H1 (cell line): Measurements from ENCODE around the gene CBX2. TPM values are rescaled to one million over a fixed set of nuclear protein-coding genes. Genes with fewer than 3 reads are reported as not detected.

Source experiments
- CTCF ChIA-PET: fragments of 300-600 bp; sonication (Branson Sonifier 250); formaldehyde crosslinking; loops from one replicate; lab custom pipeline; 2021; ENCODE audit not compliant: partially characterized antibody; lab: Charles Lee
- POLR2A ChIA-PET: fragments of 300-600 bp; sonication (Branson Sonifier 250); formaldehyde crosslinking; loops from one replicate; lab custom pipeline; 2021; ENCODE audit warnings: inconsistent platforms; ENCODE audit not compliant: partially characterized antibody; lab: Charles Lee
- DNase-seq, 2 experiments: peaks; one replicate each; pipeline versions ENCODE4 v3.0.0 to v3.0.0-alpha.2; 2010 to 2022; ENCODE audit warnings: low spot score in 2 of 2, low read depth in 1 of 2, mixed read lengths in 1 of 2
- FAIRE-seq: peaks from 2 replicates; lab custom pipeline; 2011; peaks lifted over from hg19 to GRCh38; lab: Jason Lieb, UNC
- H2AFZ ChIP-seq: 2 replicates; pipeline ENCODE4 v1.8.1; 2012; ENCODE audit warnings: low read length, inconsistent platforms
- H2AK5ac ChIP-seq: 2 replicates; pipeline ENCODE4 v1.6.1; 2013; ENCODE audit warnings: low read depth, low read length
- H2BK120ac ChIP-seq: replicated peaks from 2 replicates; pipeline ENCODE3; 2013; ENCODE audit warnings: low read depth, low read length, inconsistent platforms
- H2BK12ac ChIP-seq: 2 replicates; pipeline ENCODE4 v1.6.1; 2013; ENCODE audit warnings: low read depth, low read length
- H2BK15ac ChIP-seq: 2 replicates; pipeline ENCODE4 v1.6.1; 2013; ENCODE audit warnings: low read length
- H2BK20ac ChIP-seq: 2 replicates; pipeline ENCODE4 v1.6.1; 2013; ENCODE audit warnings: low read length
- H2BK5ac ChIP-seq: 2 replicates; pipeline ENCODE4 v1.6.1; 2013; ENCODE audit warnings: low read depth, low read length
- H3K14ac ChIP-seq: 2 replicates; pipeline ENCODE4 v1.6.1; 2013; ENCODE audit warnings: inconsistent platforms; ENCODE audit not compliant: insufficient read length
- H3K18ac ChIP-seq: 2 replicates; pipeline ENCODE4 v1.6.1; 2013; ENCODE audit warnings: low read length; ENCODE audit errors: extremely low read depth
- H3K23ac ChIP-seq: 2 replicates; pipeline ENCODE4 v1.6.1; 2013; ENCODE audit warnings: inconsistent platforms; ENCODE audit not compliant: insufficient read length
- H3K23me2 ChIP-seq: 2 replicates; pipeline ENCODE4 v1.6.1; 2013; ENCODE audit warnings: low read depth, low read length
- H3K27ac ChIP-seq: 2 replicates; pipeline ENCODE4 v1.6.1; 2011; ENCODE audit warnings: low read depth, low read length, inconsistent platforms
- H3K27me3 ChIP-seq, 4 experiments: replicated peaks in 1 of 4; 1 replicate in 1 of 4; 2 replicates in 3 of 4; pipeline versions ENCODE4 v1.6.1 to v1.8.1; 2011 to 2013; ENCODE audit warnings: low read length in 3 of 4, mild to moderate bottlenecking in 3 of 4, inconsistent platforms in 2 of 4, mixed read lengths in 2 of 4, moderate library complexity in 1 of 4; ENCODE audit not compliant: control insufficient read depth in 3 of 4, insufficient read depth in 3 of 4; ENCODE audit errors: extremely low read depth in 1 of 4
- H3K36me3 ChIP-seq, 4 experiments: 2 replicates each; pipeline versions ENCODE4 v1.6.1 to v1.8.1; 2011 to 2013; ENCODE audit warnings: mild to moderate bottlenecking in 4 of 4, low read length in 3 of 4, moderate library complexity in 2 of 4, control low read depth in 1 of 4, inconsistent platforms in 1 of 4; ENCODE audit not compliant: insufficient read depth in 4 of 4, control insufficient read depth in 2 of 4
- H3K4ac ChIP-seq: replicated peaks from 2 replicates; pipeline ENCODE3; 2013; ENCODE audit warnings: low read length, low read depth, mixed read lengths, inconsistent platforms; ENCODE audit not compliant: insufficient read length
- H3K4me1 ChIP-seq, 4 experiments: replicated peaks in 1 of 4; 1 replicate in 1 of 4; 2 replicates in 3 of 4; pipeline versions ENCODE4 v1.6.1 to v1.8.1; 2011 to 2013; ENCODE audit warnings: low read length in 3 of 4, inconsistent platforms in 2 of 4, mixed read lengths in 1 of 4; ENCODE audit not compliant: insufficient read depth in 4 of 4, control insufficient read depth in 3 of 4
- H3K4me2 ChIP-seq, 2 experiments: 2 replicates each; pipeline versions ENCODE4 v1.6.1 to v1.8.1; 2011 to 2013; ENCODE audit warnings: low read depth in 2 of 2, low read length in 2 of 2, control low read depth in 1 of 2, inconsistent platforms in 1 of 2, mild to moderate bottlenecking in 1 of 2; ENCODE audit not compliant: insufficient read depth in 1 of 2
- H3K4me3 ChIP-seq, 4 experiments: fragments of 200-600, 300-600 bp in 1 of 4; sonication (generic), shearing (Covaris generic), sonication (Bioruptor Twin) in 1 of 4; 2 replicates each; pipeline versions ENCODE4 v1.5.1 to v1.8.1; 2011 to 2016; ENCODE audit warnings: low read length in 4 of 4, low read depth in 3 of 4, control low read depth in 2 of 4, inconsistent platforms in 2 of 4, mild to moderate bottlenecking in 2 of 4, mixed read lengths in 1 of 4, moderate library complexity in 1 of 4; ENCODE audit not compliant: insufficient read depth in 2 of 4; ENCODE audit errors: extremely low read depth in 1 of 4
- H3K56ac ChIP-seq: replicated peaks from 2 replicates; pipeline ENCODE3; 2013; ENCODE audit warnings: low read depth, mild to moderate bottlenecking, mixed read lengths, low read length, inconsistent platforms; ENCODE audit not compliant: insufficient read length
- H3K79me1 ChIP-seq: 2 replicates; pipeline ENCODE4 v1.6.1; 2013; ENCODE audit warnings: low read depth, low read length, control low read depth
- H3K79me2 ChIP-seq, 2 experiments: 2 replicates each; pipeline versions ENCODE4 v1.6.1 to v1.8.1; 2012 to 2013; ENCODE audit warnings: low read length in 2 of 2, mild to moderate bottlenecking in 2 of 2, inconsistent platforms in 1 of 2; ENCODE audit not compliant: insufficient read depth in 2 of 2, control insufficient read depth in 1 of 2
- H3K9ac ChIP-seq, 4 experiments: replicated peaks in 1 of 4; 1 replicate in 1 of 4; 2 replicates in 3 of 4; pipeline versions ENCODE4 v1.6.1 to v1.8.1; 2011 to 2013; ENCODE audit warnings: low read depth in 3 of 4, low read length in 3 of 4, control low read depth in 2 of 4, mild to moderate bottlenecking in 2 of 4, moderate library complexity in 2 of 4, inconsistent platforms in 1 of 4; ENCODE audit errors: extremely low read depth in 1 of 4
- H3K9me3 ChIP-seq, 2 experiments: 2 replicates each; pipeline versions ENCODE4 v1.6.1 to v1.8.1; 2012 to 2013; ENCODE audit warnings: mild to moderate bottlenecking in 2 of 2, moderate library complexity in 2 of 2, control low read depth in 1 of 2, inconsistent platforms in 1 of 2, low read depth in 1 of 2, low read length in 1 of 2, mixed read lengths in 1 of 2; ENCODE audit not compliant: insufficient read depth in 2 of 2
- H4K20me1 ChIP-seq, 2 experiments: replicated peaks in 1 of 2; 2 replicates each; pipeline versions ENCODE3 to v1.8.1; 2011 to 2013; ENCODE audit warnings: inconsistent platforms in 2 of 2, low read length in 2 of 2, mild to moderate bottlenecking in 1 of 2; ENCODE audit not compliant: insufficient read depth in 2 of 2, control insufficient read depth in 1 of 2
- H4K5ac ChIP-seq: 2 replicates; pipeline ENCODE4 v1.6.1; 2013; ENCODE audit warnings: low read length, low read depth, mixed read lengths, inconsistent platforms; ENCODE audit not compliant: insufficient read length
- H4K8ac ChIP-seq: 2 replicates; pipeline ENCODE4 v1.8.0; 2013; ENCODE audit warnings: mild to moderate bottlenecking, moderate library complexity, low read length, inconsistent platforms; ENCODE audit not compliant: insufficient read depth; ENCODE audit errors: extremely low read depth
- H4K91ac ChIP-seq: replicated peaks from 2 replicates; pipeline ENCODE3; 2013; ENCODE audit warnings: low read length, mixed read lengths, inconsistent platforms; ENCODE audit not compliant: insufficient read length
- ATF2 ChIP-seq: IDR thresholded peaks from 2 replicates; pipeline ENCODE4 v1.6.1; 2012; ENCODE audit warnings: low read length, inconsistent platforms
- ATF3 ChIP-seq: IDR thresholded peaks from 2 replicates; pipeline ENCODE4 v1.6.1; 2011; ENCODE audit warnings: low read depth, mild to moderate bottlenecking, low read length; ENCODE audit not compliant: insufficient read depth
- BCL11A ChIP-seq, 2 experiments: IDR thresholded peaks; one replicate each; pipeline ENCODE4 v1.6.1; 2011; ENCODE audit warnings: low read depth in 2 of 2, low read length in 2 of 2, mild to moderate bottlenecking in 2 of 2
- CHD2 ChIP-seq: IDR thresholded peaks from 2 replicates; pipeline ENCODE4 v1.6.1; 2012; ENCODE audit warnings: low read length, improper control_type of control experiment
- NRF1 ChIP-seq: IDR thresholded peaks from 2 replicates; pipeline ENCODE4 v1.6.1; 2011; ENCODE audit warnings: mild to moderate bottlenecking, low read depth, low read length, improper control_type of control experiment
- RBBP5 ChIP-seq: IDR thresholded peaks from 2 replicates; pipeline ENCODE4 v1.7.1; 2012; ENCODE audit warnings: low read depth, mild to moderate bottlenecking, inconsistent platforms, low read length, moderate library complexity, borderline replicate concordance
- WGBS, 2 experiments: shearing (Covaris generic) in 1 of 2; methylation state at CpG; one replicate each; pipeline versions ENCODE4 v1.1.6 to v1.1.7; 2013 to 2015; ENCODE audit warnings: low lambda C conversion rate in 2 of 2, mixed read lengths in 2 of 2, inconsistent platforms in 1 of 2, low coverage in 1 of 2, missing lambda C conversion rate in 1 of 2; ENCODE audit not compliant: insufficient replicate concordance in 2 of 2, insufficient coverage in 1 of 2, insufficient read length in 1 of 2; ENCODE audit errors: extremely low coverage in 1 of 2, missing lambda C conversion rate in 1 of 2; 5-methylcytosine and 5-hydroxymethylcytosine counted together
- long read RNA-seq, 2 experiments: library from RNA in 1 of 2; library from capped mRNA in 1 of 2; stranded (forward); transcript quantifications; one replicate each; pipeline ENCODE4 v2.0.0, GENCODE V29; 2021; ENCODE audit warnings: inconsistent platforms in 1 of 2
- polyA minus RNA-seq, 3 experiments: library from RNA; depleted of rRNA, polyadenylated mRNA; stranded (reverse); fragments of >200 nt; gene quantifications; 1 replicate in 2 of 3; 2 replicates in 1 of 3; pipeline ENCODE4 v1.2.3, GENCODE V29; 2011
- polyA plus RNA-seq, 7 experiments: library from polyadenylated mRNA; depleted of rRNA in 3 of 7; stranded (reverse) in 5 of 7; unstranded in 2 of 7; fragments of >200 nt in 5 of 7; fragments of 200-250 nt in 2 of 7; gene quantifications; 1 replicate in 5 of 7; 2 replicates in 1 of 7; 4 replicates in 1 of 7; pipeline versions ENCODE4 v1.2.1 to v1.2.3, GENCODE V29; 2011 to 2013; ENCODE audit warnings: missing spikeins in 2 of 7, mixed read lengths in 2 of 7
- total RNA-seq: library from RNA; stranded (reverse); fragmentation: NEBNext Ultra II Directional; extraction: Animal tissue kit (Norgen Biotek cat#: 25700); gene quantifications from 2 replicates; pipeline ENCODE4 v1.2.1, GENCODE V29; 2021

Gene CBX2
- total RNA-seq = 83.9 and 85.9 TPM in 2 replicates
- 64.3 and 86.5 TPM in 2 replicates for polyA plus RNA-seq (2011; rRNA removed)
- polyA plus RNA-seq (2011; cell fraction: cytosol; rRNA removed) = 76.8 TPM
- 109 TPM for polyA plus RNA-seq (2011; cell fraction: nucleus; rRNA removed)
- polyA plus RNA-seq (2012, experiment 1 of 2) = 48.6 to 73.4 TPM (median 65.8 TPM) in 4 replicates
- polyA plus RNA-seq (2012, experiment 2 of 2) = 53.8 TPM
- 40.5 TPM for polyA plus RNA-seq (2013, experiment 1 of 2)
- 39.5 TPM for polyA plus RNA-seq (2013, experiment 2 of 2)
- 45.5 and 56.4 TPM in 2 replicates for polyA minus RNA-seq (2011; rRNA and poly(A)+ RNA removed)
- 70.0 TPM for polyA minus RNA-seq (2011; cell fraction: cytosol; rRNA and poly(A)+ RNA removed)
- polyA minus RNA-seq (2011; cell fraction: nucleus; rRNA and poly(A)+ RNA removed) = 61.7 TPM
- long read RNA-seq, experiment 1, full-length matches to known transcripts = 2 of 52 reads
- long read RNA-seq, experiment 1, partial matches to known transcripts = 49 of 52 reads
- long read RNA-seq, experiment 1, other reads (novel, unspliced or antisense) = 1 of 52 reads
- long read RNA-seq, experiment 2, full-length matches to known transcripts = 2 of 27 reads
- long read RNA-seq, experiment 2, partial matches to known transcripts = 0 of 27 reads
- long read RNA-seq, experiment 2, other reads (novel, unspliced or antisense) = 25 of 27 reads

- H3K14ac ChIP-seq = no peak within 1 kb of the TSS
- H3K23me2 ChIP-seq = peaks cover 10% of the 10 kb centered on the region
- H2BK20ac ChIP-seq = no peak within 1 kb of the TSS
- H2BK120ac ChIP-seq = peak within 1 kb of the TSS; percentile 24
- peak within 1 kb of the TSS; percentile 94 for H4K8ac ChIP-seq
- no peaks in the 10 kb centered on the region; a peak in 1 of 7 replicates for H3K27me3 ChIP-seq
- peak within 1 kb of the TSS; percentile 17 for H4K91ac ChIP-seq
- H3K36me3 ChIP-seq = peaks cover 17 to 37% (median 29%) of the 10 kb centered on the region in 4 experiments; a peak in 7 of 8 replicates
- no peaks in the 10 kb centered on the region for H3K9me3 ChIP-seq
- DNase-seq (peak in 1 of 2 experiments; percentile 85), FAIRE-seq (no peak)
- peak within 1 kb of the TSS; percentile 17 for H3K4ac ChIP-seq
- peaks cover 4 to 19% (median 15%) of the 10 kb centered on the region in 4 experiments for H3K4me1 ChIP-seq
- H3K4me3 ChIP-seq = peak within 1 kb of the TSS; percentile 57 to 97 (median 83)
- peak within 1 kb of the TSS; percentile 85 for H3K27ac ChIP-seq
- peak within 1 kb of the TSS; percentile 3; the same call in 1 of the 2 replicates for H2BK12ac ChIP-seq
- peak within 1 kb of the TSS; percentile 65 for H3K56ac ChIP-seq
- ChIA-PET POLR2A (interaction anchor here (0.6 to 5.2 kb wide), 20 partner anchors 9 to 454 kb away, joined by 3 to 77 read pairs (median 5); partner anchors contain the start of gene CBX8), CTCF (interaction anchor here (0.6 to 5.9 kb wide), 7 partner anchors 9 to 226 kb away, joined by 3 to 90 read pairs (median 9); partner anchors contain the start of gene CBX4)
- peaks cover 0 to 29% of the 10 kb centered on the region in 2 experiments; a peak in 2 of 4 replicates for H3K79me2 ChIP-seq
- H2AK5ac ChIP-seq = 0 out of 2 replicates have a peak within 1 kb of the TSS, but pooled peaks have one; percentile 83
- peaks cover 26% of the 10 kb centered on the region for H3K79me1 ChIP-seq
- no peak within 1 kb of the TSS for H2BK15ac ChIP-seq
- H2AFZ ChIP-seq = no peak within 1 kb of the TSS
- H4K5ac ChIP-seq = peak within 1 kb of the TSS; percentile 34
- H3K18ac ChIP-seq = peak within 1 kb of the TSS; percentile 98
- peaks cover 18 to 32% of the 10 kb centered on the region in 2 experiments for H4K20me1 ChIP-seq
- peak within 1 kb of the TSS; percentile 97 to 99 for H3K4me2 ChIP-seq
- no CpG with 5 or more reads among the region's 96 CpGs for WGBS, 2 experiments
- H3K9ac ChIP-seq = peak within 1 kb of the TSS; percentile 58 to 92 (median 84)
- H3K23ac ChIP-seq = no peak within 1 kb of the TSS
- H2BK5ac ChIP-seq = peak within 1 kb of the TSS; percentile 71; the same call in 1 of the 2 replicates
- TF ChIP-seq CHD2 = no peak
- TF ChIP-seq ATF2 = no peak
- no peak for TF ChIP-seq ATF3
- peak; percentile 11; the same call in 1 of the 2 replicates for TF ChIP-seq NRF1
- no peak for TF ChIP-seq RBBP5
- no peak for TF ChIP-seq BCL11A (IDR thresholded peaks at IDR 0.05; ENCODE audit: low read depth in 2 of 2, low read length in 2 of 2)
Measured at GRCh38 chr17:79777894-79778503, at the start of gene CBX2. Gene CBX2 (plus strand): TSS chr17:79778148. CDS start chr17:79778236, 88 bp downstream.
